Measurements from ENCODE around the gene SH2B2. TPM values are rescaled to one million over a fixed set of nuclear protein-coding genes. Genes with fewer than 3 reads are reported as not detected.
A peak's percentile ranks its signal among the peaks of the same experiment; 100 is the strongest.
"Not testable (repeated sequence)": the region's sequence is repeated elsewhere in the genome, so short reads cannot be mapped to it uniquely, and the experiment has no call there.

The SH2B2 gene
- total RNA-seq, 1 experiment from 2014 or later: 2.2 TPM

GRCh38 chr7:102305414-102306268, 19.0 kb downstream of the SH2B2 start:
- DNase-seq (ENCODE audit: low read depth): no peak

GRCh38 chr7:102306916-102307677, 20.4 kb downstream of the SH2B2 start:
- DNase-seq (ENCODE audit: low read depth): peak; percentile 94

GRCh38 chr7:102310414-102310815, 23.7 kb downstream of the SH2B2 start:
- DNase-seq (ENCODE audit: low read depth): no peak

- no peak for DNase-seq (ENCODE audit: low read depth)
Observed at GRCh38 chr7:102312317-102312716, 25.6 kb downstream of the SH2B2 start.

- DNase-seq (ENCODE audit: low read depth): no peak
Observed at GRCh38 chr7:102313997-102314780, 27.5 kb downstream of the SH2B2 start.

GRCh38 chr7:102317231-102318059, 30.8 kb downstream of the SH2B2 start:
- DNase-seq (ENCODE audit: low read depth): no peak

GRCh38 chr7:102318482-102318971, 31.9 kb downstream of the SH2B2 start:
- peak; percentile 71 for DNase-seq (ENCODE audit: low read depth)

GRCh38 chr7:102319671-102320070, 33.0 kb downstream of the SH2B2 start:
- DNase-seq (ENCODE audit: low read depth): no peak

- DNase-seq (ENCODE audit: low read depth): no peak
Observed at GRCh38 chr7:102320181-102320580, 33.5 kb downstream of the SH2B2 start.

- no peak for DNase-seq (ENCODE audit: low read depth)
Observed at GRCh38 chr7:102320601-102321350, 34.1 kb downstream of the SH2B2 start.

GRCh38 chr7:102321351-102322201, 34.9 kb downstream of the SH2B2 start:
- DNase-seq (ENCODE audit: low read depth): no peak

GRCh38 chr7:102322202-102322715, 35.6 kb downstream of the SH2B2 start:
- DNase-seq (ENCODE audit: low read depth): no peak

- DNase-seq (ENCODE audit: low read depth): no peak
Observed at GRCh38 chr7:102323914-102324195, 37.2 kb downstream of the SH2B2 start.

GRCh38 chr7:102325106-102325505, 38.4 kb downstream of the SH2B2 start:
- DNase-seq (ENCODE audit: low read depth): not testable (repeated sequence)

- no peak for DNase-seq (ENCODE audit: low read depth)
Observed at GRCh38 chr7:102326157-102326889, 39.7 kb downstream of the SH2B2 start.

GRCh38 chr7:102327183-102327582, 40.5 kb downstream of the SH2B2 start:
- DNase-seq (ENCODE audit: low read depth): not testable (repeated sequence)

- not testable (repeated sequence) for DNase-seq (ENCODE audit: low read depth)
Observed at GRCh38 chr7:102328863-102329262, 42.2 kb downstream of the SH2B2 start.

- not testable (repeated sequence) for DNase-seq (ENCODE audit: low read depth)
Observed at GRCh38 chr7:102329366-102329765, 42.7 kb downstream of the SH2B2 start.

All from Daoy (cell line).